ENCODE measurements around the gene ZFYVE16. TPM values are rescaled to one million over a fixed set of nuclear protein-coding genes. Genes with fewer than 3 reads are reported as not detected.

ZFYVE16 gene
- total and polyA plus RNA-seq, 2 of the 4 experiments (the other 2 are of a cell fraction): 5.3 to 11.1 TPM

DNA sequence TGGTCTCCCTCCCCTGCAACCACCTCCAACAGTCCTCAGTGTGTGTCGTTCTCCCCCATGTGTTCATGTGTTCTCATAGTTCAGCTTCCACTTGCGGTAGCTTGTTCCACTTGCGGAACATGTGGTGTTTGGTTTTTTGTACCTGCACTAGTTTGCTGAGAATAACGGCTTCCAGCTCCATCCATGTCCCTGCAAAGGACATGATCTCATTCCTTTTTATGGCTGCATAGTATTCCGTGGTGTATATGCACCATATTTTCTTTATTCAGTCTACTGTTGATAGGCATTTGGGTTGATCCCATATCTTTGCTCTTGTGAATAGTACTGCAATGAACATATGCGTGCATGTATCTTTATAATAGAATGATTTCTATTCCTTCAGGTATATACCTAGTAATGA, 43.0 kb upstream of the ZFYVE16 start:
- no peak overlapping the region for H3K56ac ChIP-seq (ENCODE audit: extremely low read depth, insufficient read depth, low read length)
- H3K27me3 ChIP-seq (ENCODE audit: control insufficient read depth, insufficient read depth, low read length): peaks cover 2% of the 10 kb centered on the region; the same call in 1 of the 2 replicates
- ATAC-seq (ENCODE audit: low read depth) (no peak), DNase-seq (no peak)
- H3K9me1 ChIP-seq (ENCODE audit: insufficient read depth, low read length): no peaks in the 10 kb centered on the region
- H3K14ac ChIP-seq (replicated peaks; ENCODE audit: low read depth, low read length): no peak overlapping the region
- H3K9ac ChIP-seq (ENCODE audit: low read depth, low read length): no peak overlapping the region
- no peak overlapping the region for H4K91ac ChIP-seq (ENCODE audit: insufficient read depth, low read depth, low read length)
- H4K20me1 ChIP-seq (ENCODE audit: insufficient read depth, low read length): no peaks in the 10 kb centered on the region
- no peaks in the 10 kb centered on the region for H3K4me1 ChIP-seq (ENCODE audit: control insufficient read depth, insufficient read depth, low read length)
- H3K36me3 ChIP-seq (ENCODE audit: control insufficient read depth, insufficient read depth, low read length): no peaks in the 10 kb centered on the region
- no peak overlapping the region for H2BK5ac ChIP-seq (ENCODE audit: low read depth, low read length, poor library complexity, severe bottlenecking)
- H2AK9ac ChIP-seq (replicated peaks; ENCODE audit: low read depth, low read length, poor library complexity): no peak overlapping the region
- dilution Hi-C loops (cut with HindIII; ENCODE audit: low sequenced_read_pairs, unreplicated experiment): no loop called here
- no peak overlapping the region for H3K4me2 ChIP-seq (ENCODE audit: low read depth, low read length)
- H3K4me3 ChIP-seq (ENCODE audit: insufficient read depth, low read depth, low read length): no peak overlapping the region
- no peak overlapping the region for H4K5ac ChIP-seq (ENCODE audit: low read depth, low read length)
- BruUV-seq (replicated peaks): no TSS peak
- H3K79me1 ChIP-seq (ENCODE audit: low read depth in 1 of 2, low read length in 2 of 2): no peaks in the 10 kb centered on the region
- no peak overlapping the region for H2AK5ac ChIP-seq (ENCODE audit: low read depth, low read length)
- no peak overlapping the region for H4K8ac ChIP-seq (ENCODE audit: low read depth in 2 of 2, low read length in 2 of 2)
- H2BK15ac ChIP-seq (ENCODE audit: low read depth, low read length): no peak overlapping the region
- in situ Hi-C loops (cut with MboI; ENCODE audit: low sequenced_read_pairs): no loop called here
- intact Hi-C loops (cut with micrococcal nuclease): no loop called here
- H3K18ac ChIP-seq (ENCODE audit: low read depth, low read length): no peak overlapping the region
- H3K9me3 ChIP-seq (ENCODE audit: control insufficient read depth, insufficient read depth, low read length): no peaks in the 10 kb centered on the region
- no peak overlapping the region for H2AFZ ChIP-seq (replicated peaks; ENCODE audit: low read length, poor library complexity)
- no peak overlapping the region for H3K4ac ChIP-seq (ENCODE audit: low read depth, low read length)
- ChIA-PET POLR2A (ENCODE audit: unreplicated experiment) (no interaction called here), CTCF (interaction anchor here (0.6 kb wide), 1 partner anchor 242 kb away, joined by 3 read pairs; no protein-coding TSS in a partner anchor)
- no peak overlapping the region for H3K23ac ChIP-seq (ENCODE audit: low read depth, low read length)
- no peak overlapping the region for H3K27ac ChIP-seq (ENCODE audit: insufficient read depth, low read length)
- no peak for TF ChIP-seq CEBPB (IDR thresholded peaks at IDR 0.05; ENCODE audit: low read depth, low read length)
- TF ChIP-seq MAZ (IDR thresholded peaks at IDR 0.05; ENCODE audit: borderline replicate concordance, low read depth, low read length): no peak
- TF ChIP-seq, protein P1, sequence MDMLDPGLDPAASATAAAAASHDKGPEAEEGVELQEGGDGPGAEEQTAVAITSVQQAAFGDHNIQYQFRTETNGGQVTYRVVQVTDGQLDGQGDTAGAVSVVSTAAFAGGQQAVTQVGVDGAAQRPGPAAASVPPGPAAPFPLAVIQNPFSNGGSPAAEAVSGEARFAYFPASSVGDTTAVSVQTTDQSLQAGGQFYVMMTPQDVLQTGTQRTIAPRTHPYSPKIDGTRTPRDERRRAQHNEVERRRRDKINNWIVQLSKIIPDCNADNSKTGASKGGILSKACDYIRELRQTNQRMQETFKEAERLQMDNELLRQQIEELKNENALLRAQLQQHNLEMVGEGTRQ (IDR thresholded peaks at IDR 0.05; ENCODE audit: low read depth, low read length): no peak
- TF ChIP-seq, protein P2, sequence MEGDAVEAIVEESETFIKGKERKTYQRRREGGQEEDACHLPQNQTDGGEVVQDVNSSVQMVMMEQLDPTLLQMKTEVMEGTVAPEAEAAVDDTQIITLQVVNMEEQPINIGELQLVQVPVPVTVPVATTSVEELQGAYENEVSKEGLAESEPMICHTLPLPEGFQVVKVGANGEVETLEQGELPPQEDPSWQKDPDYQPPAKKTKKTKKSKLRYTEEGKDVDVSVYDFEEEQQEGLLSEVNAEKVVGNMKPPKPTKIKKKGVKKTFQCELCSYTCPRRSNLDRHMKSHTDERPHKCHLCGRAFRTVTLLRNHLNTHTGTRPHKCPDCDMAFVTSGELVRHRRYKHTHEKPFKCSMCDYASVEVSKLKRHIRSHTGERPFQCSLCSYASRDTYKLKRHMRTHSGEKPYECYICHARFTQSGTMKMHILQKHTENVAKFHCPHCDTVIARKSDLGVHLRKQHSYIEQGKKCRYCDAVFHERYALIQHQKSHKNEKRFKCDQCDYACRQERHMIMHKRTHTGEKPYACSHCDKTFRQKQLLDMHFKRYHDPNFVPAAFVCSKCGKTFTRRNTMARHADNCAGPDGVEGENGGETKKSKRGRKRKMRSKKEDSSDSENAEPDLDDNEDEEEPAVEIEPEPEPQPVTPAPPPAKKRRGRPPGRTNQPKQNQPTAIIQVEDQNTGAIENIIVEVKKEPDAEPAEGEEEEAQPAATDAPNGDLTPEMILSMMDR (conservative IDR thresholded peaks at IDR 0.05; ENCODE audit: low read depth, low read length): no peak
- no peak for TF ChIP-seq SMC3 (IDR thresholded peaks at IDR 0.05; ENCODE audit: low read depth, low read length)
- TF ChIP-seq NFE2L2 (IDR thresholded peaks at IDR 0.05; ENCODE audit: low read depth, low read length): no peak
- no peak for TF ChIP-seq RCOR1 (IDR thresholded peaks at IDR 0.05; ENCODE audit: insufficient replicate concordance, low read length)
- TF ChIP-seq RFX5 (IDR thresholded peaks at IDR 0.05; ENCODE audit: low read depth, low read length): no peak
- TF ChIP-seq, protein P3, sequence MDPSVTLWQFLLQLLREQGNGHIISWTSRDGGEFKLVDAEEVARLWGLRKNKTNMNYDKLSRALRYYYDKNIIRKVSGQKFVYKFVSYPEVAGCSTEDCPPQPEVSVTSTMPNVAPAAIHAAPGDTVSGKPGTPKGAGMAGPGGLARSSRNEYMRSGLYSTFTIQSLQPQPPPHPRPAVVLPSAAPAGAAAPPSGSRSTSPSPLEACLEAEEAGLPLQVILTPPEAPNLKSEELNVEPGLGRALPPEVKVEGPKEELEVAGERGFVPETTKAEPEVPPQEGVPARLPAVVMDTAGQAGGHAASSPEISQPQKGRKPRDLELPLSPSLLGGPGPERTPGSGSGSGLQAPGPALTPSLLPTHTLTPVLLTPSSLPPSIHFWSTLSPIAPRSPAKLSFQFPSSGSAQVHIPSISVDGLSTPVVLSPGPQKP (IDR thresholded peaks at IDR 0.05; ENCODE audit: borderline replicate concordance, low read depth, low read length): no peak
- no peak for TF ChIP-seq BHLHE40 (IDR thresholded peaks at IDR 0.05; ENCODE audit: low read depth, low read length)
- TF ChIP-seq MXI1 (IDR thresholded peaks at IDR 0.05; ENCODE audit: borderline replicate concordance, low read depth, low read length): no peak
- no peak for TF ChIP-seq CHD1 (IDR thresholded peaks at IDR 0.05; ENCODE audit: low read depth, low read length)
- WGBS, 2 experiments (ENCODE audit: extremely low coverage in 2 of 2, insufficient read length in 1 of 2): no CpG with 5 or more reads among the region's 6 CpGs
- no peak overlapping the region for H2BK120ac ChIP-seq (ENCODE audit: low read depth, low read length)
- H2BK20ac ChIP-seq (ENCODE audit: low read depth, low read length): no peak overlapping the region
